HCT116 (cell line): ENCODE results near the gene CXCL8. TPM values are rescaled to one million over a fixed set of nuclear protein-coding genes. Genes with fewer than 3 reads are reported as not detected.

ENCODE experiments used
- ATAC-seq: fragments of 200-7000 bp; cut with Tn5 transposase; 2 replicates; pipeline ENCODE4 v1.9.1; 2020; ENCODE audit warnings: mild to moderate bottlenecking, moderate library complexity
- BruUV-seq: library from RNA; stranded (reverse); fragments of 400-500 nt; replicated peaks from 2 replicates; lab custom pipeline; 2021; lab: Mats Ljungman, UMichigan
- CTCF ChIA-PET: fragments of 300-600 bp; sonication (Branson Sonifier 250); formaldehyde crosslinking; loops from one replicate; lab custom pipeline; 2021; ENCODE audit warnings: antibody characterized with exemption; lab: Charles Lee
- POLR2A ChIA-PET: fragments of 300-600, 350-600 bp; sonication (Branson Sonifier 250); formaldehyde crosslinking; loops from one replicate; lab custom pipeline; 2021; ENCODE audit warnings: antibody characterized with exemption; lab: Charles Lee
- RAD21 ChIA-PET, 2 experiments: fragments of 300-600 bp; sonication (Branson Sonifier 250); formaldehyde crosslinking; loops; one replicate each; lab custom pipeline; 2023; ENCODE audit warnings: low total read pairs in 2 of 2; ENCODE audit not compliant: uncharacterized antibody in 2 of 2, unreplicated experiment in 2 of 2, low non-redundant PET in 1 of 2; lab: Charles Lee
- DNase-seq: peaks from one replicate; pipeline ENCODE4 v3.0.0-alpha.2; 2010; ENCODE audit warnings: low read depth, low spot score
- H2AFZ ChIP-seq: fragments of 200-600 bp; shearing (Covaris generic), sonication (generic); 2 replicates; pipeline ENCODE4 v1.6.1; 2017; ENCODE audit warnings: low read depth, mixed run types, mixed read lengths, antibody characterized with exemption, low read length; ENCODE audit not compliant: poor library complexity, severe bottlenecking
- H3K27ac ChIP-seq: 2 replicates; pipeline ENCODE4 v1.5.1; 2012; ENCODE audit warnings: low read depth, low read length
- H3K27me3 ChIP-seq: fragments of 200-600 bp; sonication (generic); 2 replicates; pipeline ENCODE4 v1.6.1; 2016; ENCODE audit warnings: mixed run types, low read length, mixed read lengths; ENCODE audit not compliant: insufficient read depth
- H3K36me3 ChIP-seq, 2 experiments: fragments of 200-500 bp in 1 of 2; fragments of 200-600 bp in 1 of 2; sonication (Bioruptor generic) in 1 of 2; sonication (generic) in 1 of 2; 2 replicates each; pipeline versions ENCODE4 v1.5.1 to v1.6.1; 2014 to 2016; ENCODE audit warnings: low read length in 2 of 2, inconsistent platforms in 1 of 2, mixed read lengths in 1 of 2, mixed run types in 1 of 2; ENCODE audit not compliant: insufficient read depth in 2 of 2, control insufficient read depth in 1 of 2
- H3K4me1 ChIP-seq, 2 experiments: fragments of 200-600 bp in 1 of 2; sonication (generic) in 1 of 2; 2 replicates each; pipeline versions ENCODE4 v1.5.1 to v1.6.1; 2012 to 2017; ENCODE audit warnings: low read length in 2 of 2, inconsistent platforms in 1 of 2, mild to moderate bottlenecking in 1 of 2, mixed read lengths in 1 of 2, mixed run types in 1 of 2, moderate library complexity in 1 of 2; ENCODE audit not compliant: insufficient read depth in 2 of 2, control insufficient read depth in 1 of 2
- H3K4me2 ChIP-seq: fragments of 200-600 bp; sonication (generic); 2 replicates; pipeline ENCODE4 v1.6.1; 2017; ENCODE audit warnings: mixed run types, low read length, mixed read lengths
- H3K4me3 ChIP-seq, 2 experiments: fragments of 200-600 bp in 1 of 2; sonication (generic) in 1 of 2; replicated peaks in 1 of 2; 2 replicates each; pipeline ENCODE4 v1.5.1; 2011 to 2016; ENCODE audit warnings: low read length in 2 of 2, control low read depth in 1 of 2, low read depth in 1 of 2, mild to moderate bottlenecking in 1 of 2, mixed read lengths in 1 of 2, mixed run types in 1 of 2
- H3K79me2 ChIP-seq: fragments of 200-600 bp; sonication (generic); 2 replicates; pipeline ENCODE4 v1.6.1; 2017; ENCODE audit warnings: mild to moderate bottlenecking, mixed run types, low read length, moderate library complexity, mixed read lengths; ENCODE audit not compliant: insufficient read depth
- H3K9ac ChIP-seq: fragments of 200-600 bp; sonication (generic); 2 replicates; pipeline ENCODE4 v1.6.1; 2016; ENCODE audit warnings: low read length, mixed read lengths
- H3K9me2 ChIP-seq: fragments of 200-600 bp; sonication (generic), shearing (Covaris generic); 2 replicates; pipeline ENCODE4 v1.6.1; 2017; ENCODE audit warnings: mixed run types, mild to moderate bottlenecking, moderate library complexity; ENCODE audit not compliant: insufficient read depth
- H3K9me3 ChIP-seq, 2 experiments: fragments of 200-500 bp in 1 of 2; fragments of 200-600 bp in 1 of 2; sonication (Bioruptor generic) in 1 of 2; sonication (generic) in 1 of 2; 2 replicates each; pipeline ENCODE4 v1.6.1; 2014 to 2017; ENCODE audit warnings: low read length in 2 of 2, mixed read lengths in 2 of 2, inconsistent platforms in 1 of 2, low read depth in 1 of 2, mild to moderate bottlenecking in 1 of 2, mixed run types in 1 of 2, moderate library complexity in 1 of 2; ENCODE audit not compliant: control insufficient read depth in 1 of 2, insufficient read depth in 1 of 2
- H4K20me1 ChIP-seq: fragments of 200-600 bp; sonication (generic), shearing (Covaris generic); 2 replicates; pipeline ENCODE4 v1.6.1; 2017; ENCODE audit warnings: mixed run types, mild to moderate bottlenecking, moderate library complexity; ENCODE audit not compliant: insufficient read depth
- ATF3 ChIP-seq: IDR thresholded peaks from 2 replicates; pipeline ENCODE4 v1.6.1; 2012
- CBX3 ChIP-seq: IDR thresholded peaks from 2 replicates; pipeline ENCODE4 v1.6.1; 2012; ENCODE audit warnings: low read depth
- ELF1 ChIP-seq: IDR thresholded peaks from 2 replicates; pipeline ENCODE4 v1.6.1; 2012; ENCODE audit warnings: low read depth, borderline replicate concordance
- EZH2 ChIP-seq: fragments of 200-600 bp; sonication (generic); IDR thresholded peaks from 2 replicates; pipeline ENCODE4 v1.6.1; 2017; ENCODE audit warnings: antibody characterized with exemption, mixed run types
- EZH2phosphoT487 ChIP-seq: fragments of 200-600 bp; IDR thresholded peaks from 2 replicates; pipeline ENCODE4 v1.6.1; 2018; ENCODE audit warnings: antibody characterized with exemption, borderline replicate concordance
- FOSL1 ChIP-seq: IDR thresholded peaks from 2 replicates; pipeline ENCODE4 v1.6.1; 2012; ENCODE audit warnings: low read depth
- JUND ChIP-seq: IDR thresholded peaks from 2 replicates; pipeline ENCODE4 v1.6.1; 2012
- POLR2A ChIP-seq: IDR thresholded peaks from 2 replicates; pipeline ENCODE4 v1.7.0; 2011; ENCODE audit warnings: borderline replicate concordance; ENCODE audit not compliant: insufficient read depth, insufficient read length; ENCODE audit errors: extremely low read depth
- POLR2AphosphoS5 ChIP-seq: IDR thresholded peaks from 2 replicates; pipeline ENCODE4 v1.6.1; 2011; ENCODE audit warnings: mild to moderate bottlenecking, low read depth, low read length, moderate library complexity
- RAD21 ChIP-seq: IDR thresholded peaks from 2 replicates; pipeline ENCODE4 v1.6.1; 2012; ENCODE audit warnings: low read depth, mild to moderate bottlenecking
- SP1 ChIP-seq: IDR thresholded peaks from 2 replicates; pipeline ENCODE4 v1.6.1; 2012; ENCODE audit warnings: low read depth
- YY1 ChIP-seq: IDR thresholded peaks from 2 replicates; pipeline ENCODE4 v1.6.1; 2011; ENCODE audit warnings: low read length, low read depth, moderate library complexity, mild to moderate bottlenecking; ENCODE audit not compliant: insufficient replicate concordance; ENCODE audit errors: extremely low read depth
- ZBTB33 ChIP-seq: IDR thresholded peaks from 2 replicates; pipeline ENCODE4 v1.6.1; 2011; ENCODE audit warnings: mild to moderate bottlenecking, low read length, moderate library complexity; ENCODE audit not compliant: insufficient replicate concordance; ENCODE audit errors: extremely low read depth
- ZNF274 ChIP-seq: fragments of 200-500 bp; sonication (Bioruptor generic); IDR thresholded peaks from 2 replicates; pipeline ENCODE4 v1.6.1; 2014; ENCODE audit warnings: mild to moderate bottlenecking, low read depth, low read length, inconsistent platforms
- intact Hi-C: fragments of 100-400 bp; cut with micrococcal nuclease; formaldehyde crosslinking; loops from 2 replicates; pipeline ENCODE4 v1.10.0; 2022
- total RNA-seq: library from RNA; stranded (reverse); gene quantifications from one replicate; pipeline ENCODE4 v1.2.1, GENCODE V29; 2021; ENCODE audit not compliant: unreplicated experiment
- TF ChIP-seq, protein P1 (sequence below), 3 experiments: fragments of 200-600 bp in 1 of 3; sonication (generic) in 1 of 3; IDR thresholded peaks in 2 of 3; conservative IDR thresholded peaks in 1 of 3; 2 replicates each; pipeline ENCODE4 v1.5.1; 2012 to 2017; ENCODE audit warnings: low read depth in 2 of 3, low read length in 2 of 3, antibody characterized with exemption in 1 of 3, borderline replicate concordance in 1 of 3, control low read depth in 1 of 3, mild to moderate bottlenecking in 1 of 3, mixed read lengths in 1 of 3, mixed run types in 1 of 3, moderate library complexity in 1 of 3; ENCODE audit not compliant: insufficient read depth in 1 of 3

CXCL8 gene
- total RNA-seq, 1 experiment from 2014 or later = 1.8 TPM

GRCh38 chr4:73751830-73752229 is 11.5 kb downstream of the CXCL8 start:
- ATAC-seq = no peak
- TF ChIP-seq ELF1 (no peak), POLR2AphosphoS5 (no peak), SP1 (no peak), CBX3 (no peak), ZNF274 (no peak), EZH2phosphoT487 (no peak), EZH2 (no peak), ATF3 (no peak), JUND (no peak), POLR2A (no peak), RAD21 (no peak), ZBTB33 (no peak), YY1 (no peak), FOSL1 (no peak)
- TF ChIP-seq, protein P1, sequence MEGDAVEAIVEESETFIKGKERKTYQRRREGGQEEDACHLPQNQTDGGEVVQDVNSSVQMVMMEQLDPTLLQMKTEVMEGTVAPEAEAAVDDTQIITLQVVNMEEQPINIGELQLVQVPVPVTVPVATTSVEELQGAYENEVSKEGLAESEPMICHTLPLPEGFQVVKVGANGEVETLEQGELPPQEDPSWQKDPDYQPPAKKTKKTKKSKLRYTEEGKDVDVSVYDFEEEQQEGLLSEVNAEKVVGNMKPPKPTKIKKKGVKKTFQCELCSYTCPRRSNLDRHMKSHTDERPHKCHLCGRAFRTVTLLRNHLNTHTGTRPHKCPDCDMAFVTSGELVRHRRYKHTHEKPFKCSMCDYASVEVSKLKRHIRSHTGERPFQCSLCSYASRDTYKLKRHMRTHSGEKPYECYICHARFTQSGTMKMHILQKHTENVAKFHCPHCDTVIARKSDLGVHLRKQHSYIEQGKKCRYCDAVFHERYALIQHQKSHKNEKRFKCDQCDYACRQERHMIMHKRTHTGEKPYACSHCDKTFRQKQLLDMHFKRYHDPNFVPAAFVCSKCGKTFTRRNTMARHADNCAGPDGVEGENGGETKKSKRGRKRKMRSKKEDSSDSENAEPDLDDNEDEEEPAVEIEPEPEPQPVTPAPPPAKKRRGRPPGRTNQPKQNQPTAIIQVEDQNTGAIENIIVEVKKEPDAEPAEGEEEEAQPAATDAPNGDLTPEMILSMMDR (IDR thresholded peaks at IDR 0.05 in 2 of 3, conservative IDR thresholded peaks at IDR 0.05 in 1 of 3; ENCODE audit: borderline replicate concordance in 1 of 3, insufficient read depth in 1 of 3, low read depth in 2 of 3, low read length in 2 of 3) = no peak
- TF ChIP-seq, all 23 proteins: peak for 0
- ChIA-PET CTCF (no interaction called here), POLR2A (no interaction called here), RAD21 (no interaction called here)
- no peak for DNase-seq
- Histone ChIP-seq H3K4me2 (no peak overlapping the region), H3K27me3 (no peaks in the 10 kb centered on the region), H3K4me1 (no peaks in the 10 kb centered on the region), H3K9ac (no peak overlapping the region), H2AFZ (no peak overlapping the region), H3K36me3 (no peaks in the 10 kb centered on the region), H3K9me3 (no peaks in the 10 kb centered on the region), H3K27ac (no peak overlapping the region), H3K9me2 (no peaks in the 10 kb centered on the region), H3K4me3 (no peak overlapping the region), H3K79me2 (no peaks in the 10 kb centered on the region), H4K20me1 (no peaks in the 10 kb centered on the region)
- intact Hi-C loops = no loop called here
- BruUV-seq = no TSS peak
